ENCODE results near the gene HSF4.

GRCh38 chr16:67158637-67159600 lies 5.6 kb upstream of the HSF4 start:
- TF ChIP-seq ESRRA (CRISPR knock-in tag; IDR thresholded peaks at IDR 0.05; ENCODE audit: borderline replicate concordance) (no peak), HMGA2 (CRISPR knock-in tag; IDR thresholded peaks at IDR 0.05) (no peak), CREM (CRISPR knock-in tag; IDR thresholded peaks at IDR 0.05) (no peak), ZNF263 (CRISPR knock-in tag; IDR thresholded peaks at IDR 0.05; ENCODE audit: low read depth) (no peak), ZNF671 (CRISPR knock-in tag; IDR thresholded peaks at IDR 0.05) (no peak), NR2C2 (CRISPR knock-in tag; IDR thresholded peaks at IDR 0.05) (no peak), RELA (CRISPR knock-in tag; IDR thresholded peaks at IDR 0.05; ENCODE audit: borderline replicate concordance) (no peak), HMGXB4 (CRISPR knock-in tag; IDR thresholded peaks at IDR 0.05) (no peak), FOXK1 (CRISPR knock-in tag; IDR thresholded peaks at IDR 0.05) (no peak), JUN (CRISPR knock-in tag; IDR thresholded peaks at IDR 0.05) (no peak)
- TF ChIP-seq, protein P1, sequence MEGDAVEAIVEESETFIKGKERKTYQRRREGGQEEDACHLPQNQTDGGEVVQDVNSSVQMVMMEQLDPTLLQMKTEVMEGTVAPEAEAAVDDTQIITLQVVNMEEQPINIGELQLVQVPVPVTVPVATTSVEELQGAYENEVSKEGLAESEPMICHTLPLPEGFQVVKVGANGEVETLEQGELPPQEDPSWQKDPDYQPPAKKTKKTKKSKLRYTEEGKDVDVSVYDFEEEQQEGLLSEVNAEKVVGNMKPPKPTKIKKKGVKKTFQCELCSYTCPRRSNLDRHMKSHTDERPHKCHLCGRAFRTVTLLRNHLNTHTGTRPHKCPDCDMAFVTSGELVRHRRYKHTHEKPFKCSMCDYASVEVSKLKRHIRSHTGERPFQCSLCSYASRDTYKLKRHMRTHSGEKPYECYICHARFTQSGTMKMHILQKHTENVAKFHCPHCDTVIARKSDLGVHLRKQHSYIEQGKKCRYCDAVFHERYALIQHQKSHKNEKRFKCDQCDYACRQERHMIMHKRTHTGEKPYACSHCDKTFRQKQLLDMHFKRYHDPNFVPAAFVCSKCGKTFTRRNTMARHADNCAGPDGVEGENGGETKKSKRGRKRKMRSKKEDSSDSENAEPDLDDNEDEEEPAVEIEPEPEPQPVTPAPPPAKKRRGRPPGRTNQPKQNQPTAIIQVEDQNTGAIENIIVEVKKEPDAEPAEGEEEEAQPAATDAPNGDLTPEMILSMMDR (IDR thresholded peaks at IDR 0.05) = no peak
